ENCODE data around the gene SLC2A4RG.

Gene SLC2A4RG

GRCh38 chr20:63744574-63745423 is 5.2 kb downstream of the SLC2A4RG start:
- H3K36me3 ChIP-seq (ENCODE audit: control insufficient read depth in 2 of 2, insufficient read depth in 2 of 2, low read length in 2 of 2), result no peaks in the 10 kb centered on the region
- H3K4me1 ChIP-seq (ENCODE audit: control insufficient read depth, insufficient read depth, low read length), result peaks cover 20% of the 10 kb centered on the region
- H3K9ac ChIP-seq (ENCODE audit: low read length in 2 of 2), result no peak overlapping the region
- no peaks in the 10 kb centered on the region for H3K27me3 ChIP-seq (ENCODE audit: control insufficient read depth in 1 of 2, insufficient read depth in 2 of 2, low read length in 2 of 2)
- H3K27ac ChIP-seq (ENCODE audit: low read length), result no peak overlapping the region
- no peak overlapping the region for H3K4me3 ChIP-seq (ENCODE audit: low read length in 2 of 2)
- no peaks in the 10 kb centered on the region for H3K9me3 ChIP-seq (ENCODE audit: control insufficient read depth in 2 of 2, low read length in 2 of 2)

DNA sequence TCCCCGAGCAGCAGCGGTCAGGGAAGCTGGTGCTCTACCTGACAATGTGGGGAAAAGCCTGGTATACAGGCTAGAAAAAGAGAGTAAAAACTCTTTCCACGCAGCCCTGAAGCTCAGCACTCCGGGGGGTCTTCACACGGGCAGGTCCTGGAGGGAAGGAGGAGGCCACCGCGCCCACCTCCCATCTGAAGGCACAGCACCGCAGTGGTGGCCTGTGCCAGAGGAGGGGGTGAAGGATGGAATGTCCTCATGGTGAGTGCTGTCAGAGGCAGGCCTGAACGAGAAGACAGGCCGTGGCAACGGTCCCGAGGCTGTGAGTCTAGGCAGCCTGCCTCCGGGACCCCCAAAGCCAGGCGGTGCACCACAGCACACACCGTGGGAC is 5.8 kb downstream of the SLC2A4RG start:
- H3K9ac ChIP-seq (ENCODE audit: low read length in 2 of 2), result no peak overlapping the region
- H3K36me3 ChIP-seq (ENCODE audit: control insufficient read depth in 2 of 2, insufficient read depth in 2 of 2, low read length in 2 of 2), result no peaks in the 10 kb centered on the region
- no peaks in the 10 kb centered on the region for H3K27me3 ChIP-seq (ENCODE audit: control insufficient read depth in 1 of 2, insufficient read depth in 2 of 2, low read length in 2 of 2)
- H3K4me3 ChIP-seq (ENCODE audit: low read length in 2 of 2), result no peak overlapping the region
- no peaks in the 10 kb centered on the region for H3K9me3 ChIP-seq (ENCODE audit: control insufficient read depth in 2 of 2, low read length in 2 of 2)
- H3K27ac ChIP-seq (ENCODE audit: low read length), result no peak overlapping the region
- H3K4me1 ChIP-seq (ENCODE audit: control insufficient read depth, insufficient read depth, low read length), result peaks cover 18% of the 10 kb centered on the region

DNA sequence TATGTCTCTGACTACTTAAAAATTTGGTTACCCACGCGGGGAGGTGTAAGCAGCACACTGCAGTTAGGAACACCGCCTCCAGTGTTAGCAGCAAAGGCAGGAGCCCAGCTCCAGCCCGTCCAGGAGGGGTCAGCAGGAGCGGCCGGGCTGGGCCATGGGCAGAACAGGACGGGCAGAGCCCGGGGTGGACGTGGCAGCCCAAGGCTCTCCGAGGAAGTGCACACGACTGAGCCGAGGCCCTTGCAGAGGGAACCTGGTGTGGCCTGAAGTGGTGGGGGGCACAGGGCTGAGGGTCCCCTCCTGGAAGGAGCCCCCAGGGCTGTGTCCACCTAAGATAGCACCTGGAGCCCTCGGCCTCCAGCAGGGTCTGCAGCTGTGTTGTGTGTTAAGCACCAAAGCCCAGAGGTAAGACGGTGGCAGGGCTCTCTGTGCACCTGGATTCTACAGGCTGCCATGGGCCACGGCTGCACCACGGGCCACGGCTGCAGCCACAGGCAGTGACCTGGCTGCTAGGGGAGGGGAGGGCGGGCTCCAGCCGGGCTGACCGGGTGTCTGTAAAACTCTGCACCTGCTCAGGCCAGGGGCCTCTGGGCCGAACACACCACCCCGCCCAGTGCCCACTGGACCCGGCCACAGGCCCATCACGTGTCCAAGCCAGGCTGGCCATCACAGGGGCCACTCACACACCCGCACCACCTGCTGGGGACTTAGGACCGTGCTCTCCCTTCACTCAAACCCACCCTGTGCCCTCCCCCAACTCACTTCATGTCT is 6.6 kb downstream of the SLC2A4RG start:
- no peaks in the 10 kb centered on the region for H3K9me3 ChIP-seq (ENCODE audit: control insufficient read depth in 2 of 2, low read length in 2 of 2)
- peaks cover 11% of the 10 kb centered on the region for H3K4me1 ChIP-seq (ENCODE audit: control insufficient read depth, insufficient read depth, low read length)
- H3K9ac ChIP-seq (ENCODE audit: low read length in 2 of 2), result no peak overlapping the region
- no peaks in the 10 kb centered on the region for H3K27me3 ChIP-seq (ENCODE audit: control insufficient read depth in 1 of 2, insufficient read depth in 2 of 2, low read length in 2 of 2)
- H3K4me3 ChIP-seq (ENCODE audit: low read length in 2 of 2), result no peak overlapping the region
- H3K36me3 ChIP-seq (ENCODE audit: control insufficient read depth in 2 of 2, insufficient read depth in 2 of 2, low read length in 2 of 2), result no peaks in the 10 kb centered on the region
- H3K27ac ChIP-seq (ENCODE audit: low read length), result no peak overlapping the region

- Histone ChIP-seq H3K9me3 (ENCODE audit: control insufficient read depth in 2 of 2, low read length in 2 of 2) (no peaks in the 10 kb centered on the region), H3K4me1 (ENCODE audit: control insufficient read depth, insufficient read depth, low read length) (peaks cover 4% of the 10 kb centered on the region), H3K36me3 (ENCODE audit: control insufficient read depth in 2 of 2, insufficient read depth in 2 of 2, low read length in 2 of 2) (no peaks in the 10 kb centered on the region), H3K9ac (ENCODE audit: low read length in 2 of 2) (no peak overlapping the region), H3K27me3 (ENCODE audit: control insufficient read depth in 1 of 2, insufficient read depth in 2 of 2, low read length in 2 of 2) (no peaks in the 10 kb centered on the region), H3K27ac (ENCODE audit: low read length) (no peak overlapping the region), H3K4me3 (ENCODE audit: low read length in 2 of 2) (no peak overlapping the region)
These were observed 7.3 kb downstream of the SLC2A4RG start for GRCh38 chr20:63746751-63747315.

GRCh38 chr20:63747622-63748069 is 8.1 kb downstream of the SLC2A4RG start:
- H3K27ac ChIP-seq (ENCODE audit: low read length), result no peak overlapping the region
- H3K4me1 ChIP-seq (ENCODE audit: control insufficient read depth, insufficient read depth, low read length), result no peaks in the 10 kb centered on the region
- no peak overlapping the region for H3K9ac ChIP-seq (ENCODE audit: low read length in 2 of 2)
- no peak overlapping the region for H3K4me3 ChIP-seq (ENCODE audit: low read length in 2 of 2)
- H3K36me3 ChIP-seq (ENCODE audit: control insufficient read depth in 2 of 2, insufficient read depth in 2 of 2, low read length in 2 of 2), result no peaks in the 10 kb centered on the region
- H3K27me3 ChIP-seq (ENCODE audit: control insufficient read depth in 1 of 2, insufficient read depth in 2 of 2, low read length in 2 of 2), result no peaks in the 10 kb centered on the region
- H3K9me3 ChIP-seq (ENCODE audit: control insufficient read depth in 2 of 2, low read length in 2 of 2), result no peaks in the 10 kb centered on the region

- Histone ChIP-seq H3K27ac (ENCODE audit: low read length) (no peak overlapping the region), H3K4me3 (ENCODE audit: low read length in 2 of 2) (no peak overlapping the region), H3K4me1 (ENCODE audit: control insufficient read depth, insufficient read depth, low read length) (no peaks in the 10 kb centered on the region), H3K27me3 (ENCODE audit: control insufficient read depth in 1 of 2, insufficient read depth in 2 of 2, low read length in 2 of 2) (no peaks in the 10 kb centered on the region), H3K36me3 (ENCODE audit: control insufficient read depth in 2 of 2, insufficient read depth in 2 of 2, low read length in 2 of 2) (no peaks in the 10 kb centered on the region), H3K9me3 (ENCODE audit: control insufficient read depth in 2 of 2, low read length in 2 of 2) (no peaks in the 10 kb centered on the region), H3K9ac (ENCODE audit: low read length in 2 of 2) (no peak overlapping the region)
These were observed 8.7 kb downstream of the SLC2A4RG start for GRCh38 chr20:63748070-63748933.

DNA sequence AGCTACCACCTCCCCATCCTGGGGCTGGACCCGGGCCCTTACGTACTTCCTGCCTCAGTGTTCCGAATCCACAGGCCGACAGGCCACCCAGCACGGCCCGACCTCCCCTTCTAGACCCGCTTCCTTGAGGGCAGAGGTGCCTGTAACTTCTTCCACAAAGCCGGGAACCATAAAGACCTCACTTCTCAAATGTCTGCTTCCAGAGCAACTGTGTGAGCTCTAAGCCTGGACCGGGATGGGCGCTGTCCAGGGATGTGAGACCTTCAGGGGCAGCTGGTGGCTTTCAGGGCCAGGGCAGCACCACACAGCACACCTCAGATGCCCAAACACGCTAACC is 9.3 kb downstream of the SLC2A4RG start:
- Histone ChIP-seq H3K4me3 (ENCODE audit: low read length in 2 of 2) (no peak overlapping the region), H3K9me3 (ENCODE audit: control insufficient read depth in 2 of 2, low read length in 2 of 2) (no peaks in the 10 kb centered on the region), H3K4me1 (ENCODE audit: control insufficient read depth, insufficient read depth, low read length) (no peaks in the 10 kb centered on the region), H3K27ac (ENCODE audit: low read length) (no peak overlapping the region), H3K36me3 (ENCODE audit: control insufficient read depth in 2 of 2, insufficient read depth in 2 of 2, low read length in 2 of 2) (no peaks in the 10 kb centered on the region), H3K27me3 (ENCODE audit: control insufficient read depth in 1 of 2, insufficient read depth in 2 of 2, low read length in 2 of 2) (no peaks in the 10 kb centered on the region), H3K9ac (ENCODE audit: low read length in 2 of 2) (no peak overlapping the region)

DNA sequence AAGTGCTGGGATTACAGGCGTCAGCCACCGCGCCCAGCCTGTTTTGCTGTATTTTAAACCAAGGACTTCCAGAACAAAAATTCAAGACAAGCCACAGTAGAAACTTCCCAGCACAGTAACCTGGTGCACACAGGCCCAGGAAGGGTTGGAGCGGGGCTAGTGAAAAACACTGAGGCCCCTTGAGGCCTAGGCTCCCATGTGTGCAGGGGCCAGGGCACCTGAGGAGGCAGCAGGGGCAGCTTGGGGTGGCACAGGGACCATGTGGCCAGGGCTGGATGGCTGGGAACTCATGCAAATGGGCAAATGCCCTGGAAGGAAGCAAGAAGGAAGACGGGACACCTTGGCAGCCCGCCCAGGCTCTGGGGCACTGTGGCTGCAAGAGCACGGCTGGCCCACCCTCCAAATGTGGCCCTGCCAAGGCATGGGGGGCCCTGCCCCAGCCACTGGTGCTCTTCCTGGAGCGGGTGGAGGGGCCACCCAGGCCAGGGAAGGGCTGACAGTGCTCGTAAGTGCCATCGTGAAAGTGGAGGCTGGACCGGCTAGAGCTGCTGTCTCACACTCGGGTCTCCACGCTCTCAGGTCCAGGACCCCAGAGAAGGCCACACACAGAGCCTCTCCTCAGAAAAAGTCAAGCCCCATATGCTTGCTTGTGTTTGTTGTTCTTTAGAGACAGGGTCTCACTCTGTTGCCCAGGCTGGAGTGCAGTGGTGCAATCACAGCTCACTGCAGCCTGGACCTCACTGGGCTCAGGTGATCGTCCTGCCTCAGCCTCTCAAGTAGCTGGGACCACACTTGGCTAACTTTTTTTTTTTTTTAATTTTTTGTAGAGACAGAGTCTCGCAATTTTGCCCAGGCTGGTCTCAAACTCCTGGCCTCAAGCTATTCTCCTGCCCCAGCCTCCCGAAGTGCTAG is 10.3 kb downstream of the SLC2A4RG start:
- no peaks in the 10 kb centered on the region for H3K4me1 ChIP-seq (ENCODE audit: control insufficient read depth, insufficient read depth, low read length)
- H3K9me3 ChIP-seq (ENCODE audit: control insufficient read depth in 2 of 2, low read length in 2 of 2), result no peaks in the 10 kb centered on the region
- H3K27ac ChIP-seq (ENCODE audit: low read length), result no peak overlapping the region
- no peak overlapping the region for H3K9ac ChIP-seq (ENCODE audit: low read length in 2 of 2)
- no peaks in the 10 kb centered on the region for H3K36me3 ChIP-seq (ENCODE audit: control insufficient read depth in 2 of 2, insufficient read depth in 2 of 2, low read length in 2 of 2)
- no peaks in the 10 kb centered on the region for H3K27me3 ChIP-seq (ENCODE audit: control insufficient read depth in 1 of 2, insufficient read depth in 2 of 2, low read length in 2 of 2)
- H3K4me3 ChIP-seq (ENCODE audit: low read length in 2 of 2), result no peak overlapping the region

- H3K27me3 ChIP-seq (ENCODE audit: control insufficient read depth in 1 of 2, insufficient read depth in 2 of 2, low read length in 2 of 2), result no peaks in the 10 kb centered on the region
- no peaks in the 10 kb centered on the region for H3K4me1 ChIP-seq (ENCODE audit: control insufficient read depth, insufficient read depth, low read length)
- no peak overlapping the region for H3K4me3 ChIP-seq (ENCODE audit: low read length in 2 of 2)
- no peak overlapping the region for H3K9ac ChIP-seq (ENCODE audit: low read length in 2 of 2)
- no peak overlapping the region for H3K27ac ChIP-seq (ENCODE audit: low read length)
- H3K9me3 ChIP-seq (ENCODE audit: control insufficient read depth in 2 of 2, low read length in 2 of 2), result no peaks in the 10 kb centered on the region
- no peaks in the 10 kb centered on the region for H3K36me3 ChIP-seq (ENCODE audit: control insufficient read depth in 2 of 2, insufficient read depth in 2 of 2, low read length in 2 of 2)
These were observed 11.4 kb downstream of the SLC2A4RG start for GRCh38 chr20:63750807-63751470.
